Erythroblast (primary cell): Measurements from ENCODE around the gene TACR1.

ENCODE experiments used
- GATA1 ChIP-seq: IDR thresholded peaks from 2 replicates; pipeline ENCODE4 v1.6.1; 2011; ENCODE audit warnings: low read depth, mild to moderate bottlenecking, control low read depth, low read length, moderate library complexity
- POLR2A ChIP-seq: IDR thresholded peaks from 2 replicates; pipeline ENCODE4 v1.6.1; 2011; ENCODE audit warnings: mild to moderate bottlenecking, low read length

DNA sequence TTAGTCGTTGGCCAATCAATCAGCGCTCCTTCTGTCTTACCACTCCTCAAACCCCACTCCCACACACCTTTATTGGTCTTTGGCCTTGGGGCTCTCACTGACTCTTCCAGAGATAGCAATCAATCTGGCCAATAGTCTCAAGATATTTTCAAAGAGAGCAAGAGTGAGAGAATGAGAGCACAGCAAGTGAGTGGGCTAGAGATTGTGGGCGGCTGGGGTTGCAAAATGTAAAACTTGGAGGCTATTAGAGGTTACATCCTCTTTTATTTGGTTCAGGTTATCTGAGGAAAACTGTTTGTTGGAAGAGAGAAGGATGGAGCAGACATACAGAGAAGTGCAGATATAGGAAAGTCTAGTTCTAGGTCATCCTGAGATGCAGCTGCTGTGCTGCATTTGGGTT, 32.8 kb downstream of the TACR1 start:
- no peak for TF ChIP-seq POLR2A
- TF ChIP-seq GATA1, result no peak
